HG02943 (cell line): ENCODE measurements around the gene KATNB1.

ENCODE experiments used
- ATAC-seq: cut with Tn5 transposase; IDR thresholded peaks from one replicate; pipeline ENCODE4 v1.9.1; 2021; ENCODE audit warnings: mild to moderate bottlenecking, low read depth, moderate library complexity; ENCODE audit not compliant: unreplicated experiment

KATNB1 gene

DNA sequence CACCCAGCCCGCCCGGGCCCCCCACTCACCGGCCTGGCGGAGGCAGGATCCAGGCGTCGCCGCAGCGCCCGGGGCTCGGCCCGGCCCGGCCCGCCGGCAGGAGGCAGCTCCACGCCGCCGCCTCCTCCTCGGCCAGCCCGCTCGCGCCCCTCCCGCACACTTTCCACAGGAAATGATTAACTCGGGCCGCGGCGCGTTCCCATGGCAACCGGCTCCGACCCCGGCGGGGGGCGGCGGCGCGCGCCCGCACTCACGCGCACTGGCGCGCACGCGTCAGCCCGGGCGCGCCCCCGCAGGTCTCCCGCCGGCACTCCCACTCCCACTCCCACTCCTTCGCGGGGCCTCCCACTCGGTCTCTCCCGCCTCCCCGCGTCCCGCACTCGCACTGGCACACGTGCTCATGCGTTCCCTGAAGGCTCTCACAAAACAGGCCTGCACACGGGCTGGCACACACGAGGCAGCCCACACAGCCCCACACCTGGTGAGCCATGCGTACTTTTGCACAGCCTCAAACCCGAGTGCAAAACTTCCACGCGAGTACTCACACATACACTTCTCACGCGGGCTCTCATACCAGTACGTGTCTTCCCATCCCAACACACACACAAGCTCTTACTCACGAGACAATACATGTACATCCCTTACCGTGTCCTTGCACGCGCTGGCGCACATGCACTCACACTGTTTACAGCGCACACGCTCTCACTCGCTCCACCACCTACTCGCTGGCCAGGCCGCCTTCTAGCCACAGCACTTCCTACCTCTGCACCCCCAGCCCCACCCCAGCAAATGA is 67.0 kb downstream of the KATNB1 start, which contains the start of gene KIFC3:
KIFC3 (minus strand) TSS at position 151 of the 793 bp plus-strand sequence. CDS start 4,248 bp downstream, outside the sequence.
- no peak for ATAC-seq

DNA sequence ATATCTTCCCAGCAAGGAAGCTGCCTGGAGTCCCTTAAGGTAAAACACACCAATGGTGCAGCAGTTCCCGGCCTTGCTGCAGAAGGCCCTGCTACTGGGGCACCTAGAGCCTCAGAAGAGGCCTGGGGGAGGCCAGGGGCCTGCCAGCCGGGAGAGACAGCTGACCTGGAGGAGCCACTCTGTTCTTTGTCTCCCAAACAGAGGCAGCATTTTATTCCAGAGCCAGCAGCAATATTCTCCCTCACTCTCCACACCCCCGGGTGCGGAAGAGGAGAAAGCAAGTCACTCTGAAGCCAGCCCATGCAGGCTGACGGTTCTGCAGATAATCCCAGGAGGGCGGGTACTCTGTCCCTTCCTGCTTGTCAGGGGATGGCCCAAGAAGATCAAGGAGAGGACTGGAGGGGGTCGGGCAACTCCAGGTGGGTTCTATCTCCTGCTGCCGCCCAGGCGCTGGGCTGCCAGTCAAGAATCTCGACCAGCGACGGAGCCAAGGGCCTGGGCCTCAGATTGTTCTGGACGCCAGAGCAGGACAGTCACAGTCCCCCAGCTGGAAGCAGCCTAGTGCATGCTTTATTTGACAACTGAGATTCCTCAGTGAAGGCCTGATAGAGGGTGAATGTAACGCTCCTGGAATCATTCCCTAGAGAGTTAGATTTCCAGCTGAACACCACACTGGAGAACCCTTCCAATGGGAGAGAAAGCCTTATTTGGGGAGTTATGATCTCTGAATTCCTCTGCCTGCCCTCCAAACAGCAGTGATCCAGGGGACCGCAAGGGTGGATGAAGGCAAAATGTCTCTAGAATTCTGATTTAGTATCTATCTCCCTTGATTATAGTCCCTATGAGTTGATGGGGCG is 67.8 kb downstream of the KATNB1 start:
- no peak for ATAC-seq

DNA sequence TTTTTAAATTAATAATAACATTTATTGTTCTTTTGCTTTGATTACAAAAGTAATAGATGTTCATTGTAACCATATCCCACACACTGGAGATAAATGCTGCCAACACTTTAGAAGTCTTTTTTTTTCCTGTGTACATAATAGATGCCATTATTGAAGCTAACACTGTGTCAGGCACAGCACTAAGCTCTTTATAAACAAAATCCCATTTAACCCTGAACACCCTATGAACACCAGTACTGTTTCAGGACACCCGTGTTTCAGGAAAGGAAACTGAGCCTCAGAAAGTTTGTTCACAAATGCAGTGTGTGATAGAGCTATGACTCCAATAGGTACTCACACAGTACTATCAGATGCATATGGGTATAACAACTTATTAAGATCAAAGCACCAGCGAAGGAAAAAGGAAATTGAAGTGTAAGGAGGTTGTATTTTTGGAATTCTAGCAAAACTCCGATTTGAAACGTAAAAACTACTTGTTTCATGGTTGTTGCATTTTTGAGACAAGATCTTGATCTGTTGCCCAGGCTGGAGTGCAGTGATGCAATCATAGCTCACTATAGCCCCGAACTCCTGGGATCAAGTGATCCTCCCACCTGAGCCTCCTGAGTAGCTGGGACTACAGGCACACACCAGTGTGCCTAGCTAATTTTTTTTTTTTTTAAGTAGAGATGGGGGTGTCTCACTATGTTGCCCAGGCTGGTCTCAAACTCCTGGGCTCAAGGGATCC is 68.7 kb downstream of the KATNB1 start:
- ATAC-seq = no peak

DNA sequence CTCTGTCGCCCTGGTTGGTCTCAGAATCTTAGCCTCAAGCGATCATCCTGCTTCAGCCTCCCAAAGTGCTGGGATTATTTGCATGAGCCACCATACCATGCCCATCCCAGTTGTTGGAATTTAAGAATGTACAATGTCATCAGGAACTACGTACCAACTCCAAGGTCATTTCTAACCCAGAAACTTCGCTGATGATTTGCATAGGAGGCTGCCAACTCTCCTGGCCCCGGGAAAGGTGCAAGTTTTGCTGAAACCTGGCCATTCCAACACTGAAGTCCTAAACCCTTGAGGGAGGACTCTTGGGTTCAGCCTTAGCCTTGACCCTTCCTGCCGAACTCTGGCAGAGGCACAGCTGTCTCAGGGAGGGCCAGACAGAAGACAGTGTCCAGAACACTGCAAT is 69.6 kb downstream of the KATNB1 start:
- ATAC-seq = no peak
